ENCODE data around the gene CAMK2D.
A peak's percentile ranks its signal among the peaks of the same experiment; 100 is the strongest.

CAMK2D gene

GRCh38 chr4:113783701-113784100 is 22.2 kb upstream of the CAMK2D start:
- Histone ChIP-seq H3K4me1 (ENCODE audit: low read length) (no peaks in the 10 kb centered on the region), H3K9me3 (replicated peaks; ENCODE audit: insufficient read depth, low read length) (no peaks in the 10 kb centered on the region), H3K9ac (ENCODE audit: low read length) (no peak overlapping the region), H2AFZ (ENCODE audit: low read length) (no peak overlapping the region), H3K4me2 (ENCODE audit: low read depth, low read length) (no peak overlapping the region), H3K9me2 (replicated peaks; ENCODE audit: insufficient read depth, low read length) (no peaks in the 10 kb centered on the region), H3K36me3 (replicated peaks; ENCODE audit: insufficient read depth, low read length) (no peaks in the 10 kb centered on the region), H3K79me2 (ENCODE audit: low read length) (no peaks in the 10 kb centered on the region), H3K27ac (ENCODE audit: low read length) (no peak overlapping the region), H3K27me3 (replicated peaks; ENCODE audit: insufficient read depth, low read length) (no peaks in the 10 kb centered on the region), H3F3A (ENCODE audit: insufficient read depth, low read length) (no peaks in the 10 kb centered on the region), H3K4me3 (ENCODE audit: low read length) (no peak overlapping the region), H4K20me1 (ENCODE audit: insufficient read depth, low read length) (no peaks in the 10 kb centered on the region)
- TF ChIP-seq EZH2phosphoT487 (IDR thresholded peaks at IDR 0.05; ENCODE audit: low read length): no peak
- no peak for TF ChIP-seq CTCF (IDR thresholded peaks at IDR 0.05; ENCODE audit: low read length)
- TF ChIP-seq EZH2 (optimal IDR thresholded peaks at IDR 0.05; ENCODE audit: low read depth, low read length): no peak
- DNase-seq: no peak

GRCh38 chr4:113783289-113783688 is 21.8 kb upstream of the CAMK2D start:
- Histone ChIP-seq H3K9ac (ENCODE audit: low read length) (no peak overlapping the region), H3K9me3 (replicated peaks; ENCODE audit: insufficient read depth, low read length) (no peaks in the 10 kb centered on the region), H2AFZ (ENCODE audit: low read length) (no peak overlapping the region), H3K27me3 (replicated peaks; ENCODE audit: insufficient read depth, low read length) (no peaks in the 10 kb centered on the region), H3F3A (ENCODE audit: insufficient read depth, low read length) (no peaks in the 10 kb centered on the region), H3K79me2 (ENCODE audit: low read length) (no peaks in the 10 kb centered on the region), H3K9me2 (replicated peaks; ENCODE audit: insufficient read depth, low read length) (no peaks in the 10 kb centered on the region), H3K4me1 (ENCODE audit: low read length) (no peaks in the 10 kb centered on the region), H3K27ac (ENCODE audit: low read length) (no peak overlapping the region), H3K4me2 (ENCODE audit: low read depth, low read length) (no peak overlapping the region), H3K4me3 (ENCODE audit: low read length) (no peak overlapping the region), H3K36me3 (replicated peaks; ENCODE audit: insufficient read depth, low read length) (no peaks in the 10 kb centered on the region), H4K20me1 (ENCODE audit: insufficient read depth, low read length) (no peaks in the 10 kb centered on the region)
- TF ChIP-seq CTCF (IDR thresholded peaks at IDR 0.05; ENCODE audit: low read length) (no peak), EZH2 (optimal IDR thresholded peaks at IDR 0.05; ENCODE audit: low read depth, low read length) (no peak), EZH2phosphoT487 (IDR thresholded peaks at IDR 0.05; ENCODE audit: low read length) (no peak)
- no peak for DNase-seq

- H3K27ac ChIP-seq (ENCODE audit: low read length): no peak overlapping the region
- H3K36me3 ChIP-seq (replicated peaks; ENCODE audit: insufficient read depth, low read length): no peaks in the 10 kb centered on the region
- H3F3A ChIP-seq (ENCODE audit: insufficient read depth, low read length): no peaks in the 10 kb centered on the region
- no peak overlapping the region for H3K9ac ChIP-seq (ENCODE audit: low read length)
- no peaks in the 10 kb centered on the region for H3K79me2 ChIP-seq (ENCODE audit: low read length)
- no peak overlapping the region for H2AFZ ChIP-seq (ENCODE audit: low read length)
- H3K27me3 ChIP-seq (replicated peaks; ENCODE audit: insufficient read depth, low read length): no peaks in the 10 kb centered on the region
- H3K9me3 ChIP-seq (replicated peaks; ENCODE audit: insufficient read depth, low read length): no peaks in the 10 kb centered on the region
- H3K4me1 ChIP-seq (ENCODE audit: low read length): no peaks in the 10 kb centered on the region
- DNase-seq: peak; percentile 34
- H4K20me1 ChIP-seq (ENCODE audit: insufficient read depth, low read length): no peaks in the 10 kb centered on the region
- no peak overlapping the region for H3K4me2 ChIP-seq (ENCODE audit: low read depth, low read length)
- TF ChIP-seq CTCF (IDR thresholded peaks at IDR 0.05; ENCODE audit: low read length) (peak; percentile 59), EZH2phosphoT487 (IDR thresholded peaks at IDR 0.05; ENCODE audit: low read length) (no peak), EZH2 (optimal IDR thresholded peaks at IDR 0.05; ENCODE audit: low read depth, low read length) (no peak)
- H3K9me2 ChIP-seq (replicated peaks; ENCODE audit: insufficient read depth, low read length): no peaks in the 10 kb centered on the region
- no peak overlapping the region for H3K4me3 ChIP-seq (ENCODE audit: low read length)
Measured at GRCh38 chr4:113781439-113782040, 20.0 kb upstream of the CAMK2D start.
